AG04450 (cell line): ENCODE results near the gene FBXO47. TPM values are rescaled to one million over a fixed set of nuclear protein-coding genes. Genes with fewer than 3 reads are reported as not detected.

ENCODE experiments used
- CTCF ChIA-PET: fragments of 300-600, 350-600 bp; formaldehyde crosslinking; extraction: SDS; loops from one replicate; lab custom pipeline; 2022; ENCODE audit warnings: antibody characterized with exemption, inconsistent platforms; lab: Charles Lee
- POLR2A ChIA-PET: fragments of 350-600 bp; formaldehyde crosslinking; extraction: SDS; loops from one replicate; lab custom pipeline; 2021; ENCODE audit warnings: antibody characterized with exemption, inconsistent platforms; lab: Yijun Ruan, JAX
- DNase-seq: peaks from one replicate; pipeline ENCODE4 v3.0.0-alpha.2; 2011; ENCODE audit warnings: low read depth, low spot score
- H3K27ac ChIP-seq: one replicate; pipeline ENCODE4 v1.5.1; 2012; ENCODE audit warnings: low read depth, low read length, control low read depth
- H3K27me3 ChIP-seq: one replicate; pipeline ENCODE4 v1.6.0; 2012; ENCODE audit warnings: low read length; ENCODE audit not compliant: control insufficient read depth, insufficient read depth
- H3K4me3 ChIP-seq: 2 replicates; pipeline ENCODE4 v1.5.1; 2011; ENCODE audit warnings: mild to moderate bottlenecking, low read depth, low read length, control low read depth
- H3K9me3 ChIP-seq: 2 replicates; pipeline ENCODE4 v1.5.1; 2012; ENCODE audit warnings: low read length; ENCODE audit not compliant: control insufficient read depth, insufficient read depth
- polyA plus RNA-seq: library from polyadenylated mRNA; depleted of rRNA; stranded (reverse); fragments of >200 nt; gene quantifications from 2 replicates; pipeline ENCODE4 v1.2.3, GENCODE V29; 2011; rRNA removed
- small RNA-seq: library from RNA; depleted of rRNA; stranded (forward); fragments of <200 nt; gene quantifications from one replicate; pipeline ENCODE3, GENCODE V24; 2012; ENCODE audit warnings: low read depth; ENCODE audit not compliant: insufficient read length
- TF ChIP-seq, protein P1 (sequence below): IDR thresholded peaks from 2 replicates; pipeline ENCODE4 v1.5.1; 2011; ENCODE audit warnings: low read depth, low read length, control low read depth, inconsistent platforms

FBXO47 gene
- polyA plus RNA-seq, 1 experiment, result not detected

DNA sequence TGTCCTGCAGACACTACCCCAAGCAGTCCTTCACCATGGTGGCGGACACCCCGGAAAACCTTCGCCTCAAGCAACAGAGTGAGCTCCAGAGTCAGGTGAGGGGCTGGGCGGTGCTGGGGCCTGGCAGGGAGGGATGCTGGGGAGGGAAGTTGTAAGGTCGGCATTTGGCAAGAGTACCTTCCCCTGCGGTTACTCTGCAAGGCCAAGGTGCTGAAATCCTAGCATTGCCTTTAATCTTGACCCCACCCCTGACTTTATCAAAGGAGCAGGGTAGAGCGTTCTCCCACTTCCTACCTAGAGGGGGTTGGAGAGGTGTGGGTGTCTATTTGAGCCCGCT is 76.8 kb downstream of the FBXO47 start:
- Histone ChIP-seq H3K27me3 (no peaks in the 10 kb centered on the region), H3K9me3 (no peaks in the 10 kb centered on the region), H3K27ac (no peak overlapping the region), H3K4me3 (no peak overlapping the region)
- POLR2A ChIA-PET, result no interaction called here
- CTCF ChIA-PET, result no interaction called here
- TF ChIP-seq, protein P1, sequence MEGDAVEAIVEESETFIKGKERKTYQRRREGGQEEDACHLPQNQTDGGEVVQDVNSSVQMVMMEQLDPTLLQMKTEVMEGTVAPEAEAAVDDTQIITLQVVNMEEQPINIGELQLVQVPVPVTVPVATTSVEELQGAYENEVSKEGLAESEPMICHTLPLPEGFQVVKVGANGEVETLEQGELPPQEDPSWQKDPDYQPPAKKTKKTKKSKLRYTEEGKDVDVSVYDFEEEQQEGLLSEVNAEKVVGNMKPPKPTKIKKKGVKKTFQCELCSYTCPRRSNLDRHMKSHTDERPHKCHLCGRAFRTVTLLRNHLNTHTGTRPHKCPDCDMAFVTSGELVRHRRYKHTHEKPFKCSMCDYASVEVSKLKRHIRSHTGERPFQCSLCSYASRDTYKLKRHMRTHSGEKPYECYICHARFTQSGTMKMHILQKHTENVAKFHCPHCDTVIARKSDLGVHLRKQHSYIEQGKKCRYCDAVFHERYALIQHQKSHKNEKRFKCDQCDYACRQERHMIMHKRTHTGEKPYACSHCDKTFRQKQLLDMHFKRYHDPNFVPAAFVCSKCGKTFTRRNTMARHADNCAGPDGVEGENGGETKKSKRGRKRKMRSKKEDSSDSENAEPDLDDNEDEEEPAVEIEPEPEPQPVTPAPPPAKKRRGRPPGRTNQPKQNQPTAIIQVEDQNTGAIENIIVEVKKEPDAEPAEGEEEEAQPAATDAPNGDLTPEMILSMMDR, result no peak
- DNase-seq, result no peak

DNA sequence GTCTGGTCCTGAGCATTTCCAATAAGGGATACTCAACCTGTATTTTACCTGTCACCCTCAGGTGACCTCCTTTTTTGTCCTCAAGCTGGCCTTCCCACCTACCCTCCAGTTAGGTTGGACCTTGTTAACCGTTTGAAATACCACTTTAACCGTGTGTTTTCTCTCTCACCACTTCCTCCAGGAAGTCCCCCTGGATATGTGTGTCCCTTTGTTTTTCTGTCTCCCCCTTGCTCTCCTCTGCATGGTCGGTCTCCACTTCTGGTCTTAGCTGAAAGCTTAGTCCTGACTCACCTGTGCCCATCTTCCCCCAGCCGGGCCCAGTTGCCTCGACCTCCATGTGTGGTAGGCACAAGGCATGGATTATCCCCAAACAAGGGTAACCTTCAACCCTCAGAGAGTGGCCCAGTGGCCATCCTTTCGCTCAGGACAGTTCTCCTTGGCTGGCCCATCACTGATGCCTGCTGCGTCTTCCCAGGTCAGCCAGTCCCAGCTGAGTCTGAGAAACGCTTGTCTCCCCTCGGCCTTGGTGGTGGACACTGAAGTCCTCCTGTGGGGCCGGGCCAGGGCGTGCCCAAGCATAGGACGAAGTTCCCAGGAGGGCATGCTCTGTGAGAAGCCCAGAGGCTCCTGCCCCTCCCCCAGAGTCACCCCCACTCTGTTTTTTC is 77.3 kb downstream of the FBXO47 start:
- Histone ChIP-seq H3K4me3 (no peak overlapping the region), H3K27ac (no peak overlapping the region), H3K27me3 (no peaks in the 10 kb centered on the region), H3K9me3 (no peaks in the 10 kb centered on the region)
- ChIA-PET CTCF (no interaction called here), POLR2A (no interaction called here)
- DNase-seq, result no peak
- TF ChIP-seq, protein P1, result no peak

DNA sequence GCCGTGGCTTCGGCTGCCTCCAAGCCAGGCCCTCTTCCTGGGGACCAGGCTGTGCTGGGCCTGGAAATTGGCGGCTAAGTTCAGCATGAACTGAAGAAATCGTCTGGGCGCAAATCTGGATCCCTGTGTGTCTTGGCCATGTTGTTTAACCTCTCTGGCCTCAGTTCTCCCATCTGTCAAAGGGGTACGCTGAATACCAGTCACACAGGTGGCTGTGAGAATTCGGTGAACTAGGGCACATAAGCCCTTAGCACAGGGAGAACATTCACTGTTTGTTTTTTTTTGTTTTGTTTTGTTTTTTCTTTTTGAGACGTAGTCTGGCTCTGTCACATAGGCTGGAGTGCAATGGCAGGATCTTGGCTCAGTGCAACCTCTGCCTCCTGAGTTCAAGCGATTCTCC is 78.4 kb downstream of the FBXO47 start:
- Histone ChIP-seq H3K27ac (no peak overlapping the region), H3K27me3 (no peaks in the 10 kb centered on the region), H3K4me3 (no peak overlapping the region), H3K9me3 (no peaks in the 10 kb centered on the region)
- TF ChIP-seq, protein P1, result no peak
- ChIA-PET CTCF (no interaction called here), POLR2A (no interaction called here)
- DNase-seq, result no peak

DNA sequence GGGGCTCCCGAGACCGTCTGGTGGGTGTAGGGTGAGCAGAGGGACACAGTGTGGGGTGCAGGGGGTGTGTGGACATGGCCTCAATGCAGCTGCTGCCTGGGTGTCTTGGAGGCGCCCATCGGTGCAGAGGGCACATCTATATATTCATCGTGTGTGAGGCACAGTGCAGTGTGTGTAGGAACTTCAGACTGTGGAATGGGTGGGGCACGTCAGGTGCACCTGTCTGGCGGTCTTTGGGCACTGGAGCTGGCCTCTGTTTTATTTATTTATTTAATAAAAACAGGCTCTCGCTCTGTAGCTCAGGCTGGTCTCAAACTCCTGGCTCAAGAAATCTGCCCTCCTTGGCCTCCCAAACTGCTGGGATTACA is 80.6 kb downstream of the FBXO47 start:
- TF ChIP-seq, protein P1, result no peak
- H3K9me3 ChIP-seq, result no peaks in the 10 kb centered on the region
- ChIA-PET CTCF (interaction anchor here (1.3 kb wide), 1 partner anchor 96 kb away, joined by 3 read pairs; no protein-coding TSS in a partner anchor), POLR2A (interaction anchor here (1.8 to 1.9 kb wide), 2 partner anchors 14 to 17 kb away, joined by 7 to 15 read pairs; partner anchors contain the start of gene LASP1)
- no peak for DNase-seq
- H3K27ac ChIP-seq, result no peak overlapping the region
- no peaks in the 10 kb centered on the region for H3K27me3 ChIP-seq
- H3K4me3 ChIP-seq, result no peak overlapping the region

Small RNAs within 50 kb of the gene (small RNA-seq; reads per million reads assigned to genes)
- not detected for gene MIR6779

Other genes with a start within 250 kb of the FBXO47 start
- gene CISD3, start 237.1 kb downstream of the FBXO47 start, polyA plus RNA-seq, result 6.5 and 9.8 TPM in 2 replicates
- gene PCGF2, start 219.1 kb downstream of the FBXO47 start, polyA plus RNA-seq, result 13.5 and 18.0 TPM in 2 replicates
- gene PSMB3, start 214.7 kb downstream of the FBXO47 start, polyA plus RNA-seq, result 234 and 276 TPM in 2 replicates
- 36.8 and 38.6 TPM in 2 replicates for gene PIP4K2B, start 167.8 kb downstream of the FBXO47 start, polyA plus RNA-seq
- 13.3 and 15.3 TPM in 2 replicates for gene CWC25, start 142.1 kb downstream of the FBXO47 start, polyA plus RNA-seq
- gene RPL23, start 113.7 kb downstream of the FBXO47 start, polyA plus RNA-seq, result 2,769 and 3,155 TPM in 2 replicates
- 181 and 222 TPM in 2 replicates for gene LASP1, start 97.3 kb downstream of the FBXO47 start, polyA plus RNA-seq
- gene PLXDC1, start 184.2 kb upstream of the FBXO47 start, polyA plus RNA-seq, result 1.9 and 2.1 TPM in 2 replicates
- gene ARL5C, start 198.8 kb upstream of the FBXO47 start, polyA plus RNA-seq, result not detected in 2 replicates
- gene CACNB1, start 230.3 kb upstream of the FBXO47 start, polyA plus RNA-seq, result 3.2 and 3.7 TPM in 2 replicates
- gene RPL19, start 232.9 kb upstream of the FBXO47 start, polyA plus RNA-seq, result 1,791 and 1,924 TPM in 2 replicates